HG03175 (cell line): ENCODE measurements around the gene PRKAR1B.
"Not testable (repeated sequence)": the region's sequence is repeated elsewhere in the genome, so short reads cannot be mapped to it uniquely, and the experiment has no call there.

Experiments used
- ATAC-seq: cut with Tn5 transposase; IDR thresholded peaks from one replicate; pipeline ENCODE4 v1.9.1; 2021; ENCODE audit warnings: mild to moderate bottlenecking, moderate library complexity; ENCODE audit not compliant: unreplicated experiment

Gene PRKAR1B

GRCh38 chr7:672891-673290, 54.2 kb downstream of the PRKAR1B start:
- no peak for ATAC-seq

GRCh38 chr7:671415-672042, 55.6 kb downstream of the PRKAR1B start:
- ATAC-seq, result no peak

GRCh38 chr7:670501-671390, 56.3 kb downstream of the PRKAR1B start:
- no peak for ATAC-seq

GRCh38 chr7:668958-669357, 58.1 kb downstream of the PRKAR1B start:
- ATAC-seq, result no peak

GRCh38 chr7:668139-668931, 58.7 kb downstream of the PRKAR1B start:
- no peak for ATAC-seq

GRCh38 chr7:666454-667292, 60.4 kb downstream of the PRKAR1B start:
- ATAC-seq, result no peak

- no peak for ATAC-seq
Measured at GRCh38 chr7:665736-666453, 61.2 kb downstream of the PRKAR1B start.

GRCh38 chr7:664997-665735, 61.9 kb downstream of the PRKAR1B start:
- no peak for ATAC-seq

GRCh38 chr7:664402-664775, 62.7 kb downstream of the PRKAR1B start:
- no peak for ATAC-seq

GRCh38 chr7:662576-662975, 64.5 kb downstream of the PRKAR1B start:
- no peak for ATAC-seq

GRCh38 chr7:659996-660395, 67.1 kb downstream of the PRKAR1B start:
- no peak for ATAC-seq

- ATAC-seq, result no peak
Measured at GRCh38 chr7:659306-659847, 67.7 kb downstream of the PRKAR1B start.

GRCh38 chr7:657565-658119, 69.4 kb downstream of the PRKAR1B start:
- no peak for ATAC-seq

- not testable (repeated sequence) for ATAC-seq
Measured at GRCh38 chr7:657010-657409, 70.1 kb downstream of the PRKAR1B start.

- ATAC-seq, result no peak
Measured at GRCh38 chr7:655758-656157, 71.3 kb downstream of the PRKAR1B start.

GRCh38 chr7:653829-654764, 73.0 kb downstream of the PRKAR1B start:
- no peak for ATAC-seq

- no peak for ATAC-seq
Measured at GRCh38 chr7:652881-653280, 74.2 kb downstream of the PRKAR1B start.

- not testable (repeated sequence) for ATAC-seq
Measured at GRCh38 chr7:652167-652566, 74.9 kb downstream of the PRKAR1B start.
